Neuronal stem cell (in vitro differentiated cells): ENCODE results near the gene KCNK18.

Experiments
- DNase-seq: peaks from one replicate; pipeline ENCODE4 v3.0.0-alpha.2; 2013; ENCODE audit warnings: low spot score
- H2AFZ ChIP-seq: one replicate; pipeline ENCODE4 v1.6.1; 2013; ENCODE audit warnings: mild to moderate bottlenecking, low read length, inconsistent platforms
- H2AK5ac ChIP-seq: 2 replicates; pipeline ENCODE4 v1.6.1; 2013; ENCODE audit warnings: low read depth, mild to moderate bottlenecking, inconsistent platforms, low read length, moderate library complexity, mixed read lengths
- H2BK120ac ChIP-seq: 2 replicates; pipeline ENCODE4 v1.6.1; 2013; ENCODE audit warnings: low read depth, mild to moderate bottlenecking, inconsistent platforms, low read length, moderate library complexity, mixed read lengths
- H2BK12ac ChIP-seq: one replicate; pipeline ENCODE4 v1.6.1; 2013; ENCODE audit warnings: low read length, inconsistent platforms
- H2BK15ac ChIP-seq: 2 replicates; pipeline ENCODE4 v1.6.1; 2013; ENCODE audit warnings: mild to moderate bottlenecking, low read length, inconsistent platforms, mixed read lengths
- H2BK5ac ChIP-seq: one replicate; pipeline ENCODE4 v1.6.1; 2013; ENCODE audit warnings: inconsistent platforms, mild to moderate bottlenecking, low read length, moderate library complexity
- H3K14ac ChIP-seq: one replicate; pipeline ENCODE4 v1.6.1; 2013; ENCODE audit warnings: low read length, inconsistent platforms
- H3K18ac ChIP-seq: 2 replicates; pipeline ENCODE4 v1.6.1; 2013; ENCODE audit warnings: low read length, inconsistent platforms
- H3K23ac ChIP-seq: 2 replicates; pipeline ENCODE4 v1.6.1; 2013; ENCODE audit warnings: low read depth, mild to moderate bottlenecking, mixed read lengths, low read length, inconsistent platforms; ENCODE audit not compliant: poor library complexity
- H3K27ac ChIP-seq: replicated peaks from 3 replicates; pipeline ENCODE4 v1.5.1; 2013; ENCODE audit warnings: low read length, inconsistent platforms
- H3K27me3 ChIP-seq, 3 experiments: 2 replicates each; pipeline ENCODE4 v1.6.1; 2013; ENCODE audit warnings: low read length in 3 of 3, mild to moderate bottlenecking in 2 of 3, inconsistent platforms in 1 of 3, low read depth in 1 of 3, mixed read lengths in 1 of 3, moderate library complexity in 1 of 3; ENCODE audit not compliant: control insufficient read depth in 3 of 3, insufficient read depth in 3 of 3
- H3K36me3 ChIP-seq, 2 donors: replicated peaks in 1 of 2; 2 replicates each; pipeline ENCODE4 v1.6.1; 2013; ENCODE audit warnings: low read length in 2 of 2; ENCODE audit not compliant: control insufficient read depth in 2 of 2, insufficient read depth in 2 of 2
- H3K4ac ChIP-seq: 2 replicates; pipeline ENCODE4 v1.6.1; 2013; ENCODE audit warnings: inconsistent platforms, mild to moderate bottlenecking, low read length, moderate library complexity
- H3K4me1 ChIP-seq, 2 donors: 1 replicate in 1 of 2; 2 replicates in 1 of 2; pipeline ENCODE4 v1.6.1; 2013; ENCODE audit warnings: low read length in 2 of 2, low read depth in 1 of 2; ENCODE audit not compliant: control insufficient read depth in 2 of 2, insufficient read depth in 1 of 2
- H3K4me2 ChIP-seq: one replicate; pipeline ENCODE4 v1.6.1; 2013; ENCODE audit warnings: mild to moderate bottlenecking, low read length, inconsistent platforms; ENCODE audit not compliant: insufficient read depth, poor library complexity, severe bottlenecking
- H3K4me3 ChIP-seq, 2 donors: 2 replicates each; pipeline ENCODE4 v1.5.1; 2013; ENCODE audit warnings: low read length in 2 of 2, mild to moderate bottlenecking in 2 of 2, inconsistent platforms in 1 of 2, moderate library complexity in 1 of 2
- H3K79me1 ChIP-seq: one replicate; pipeline ENCODE4 v1.6.1; 2013; ENCODE audit warnings: low read depth, mild to moderate bottlenecking, inconsistent platforms, low read length, moderate library complexity
- H3K9ac ChIP-seq: one replicate; pipeline ENCODE4 v1.6.1; 2013; ENCODE audit warnings: mild to moderate bottlenecking, low read depth, low read length, inconsistent platforms; ENCODE audit not compliant: poor library complexity
- H3K9me3 ChIP-seq, 2 donors: replicated peaks in 1 of 2; 2 replicates each; pipeline versions ENCODE3 to v1.6.1; 2013; ENCODE audit warnings: low read length in 2 of 2, mild to moderate bottlenecking in 2 of 2, inconsistent platforms in 1 of 2, low read depth in 1 of 2, mixed read lengths in 1 of 2, moderate library complexity in 1 of 2; ENCODE audit not compliant: control insufficient read depth in 2 of 2, insufficient read depth in 1 of 2
- H4K8ac ChIP-seq: one replicate; pipeline ENCODE4 v1.6.1; 2013; ENCODE audit warnings: low read depth, mild to moderate bottlenecking, inconsistent platforms, low read length, moderate library complexity
- H4K91ac ChIP-seq: one replicate; pipeline ENCODE4 v1.6.1; 2013; ENCODE audit warnings: low read length, low read depth, mild to moderate bottlenecking, inconsistent platforms; ENCODE audit not compliant: poor library complexity
- WGBS, 2 donors: extraction: QIAGEN DNeasy Blood & Tissue Kit; methylation state at CpG; one replicate each; pipeline ENCODE4 v1.1.7; 2013; ENCODE audit warnings: missing lambda C conversion rate in 2 of 2, mixed read lengths in 1 of 2; ENCODE audit not compliant: insufficient read length in 2 of 2, insufficient replicate concordance in 1 of 2; ENCODE audit errors: extremely low coverage in 2 of 2; 5-methylcytosine and 5-hydroxymethylcytosine counted together
- small RNA-seq: library from polyadenylated mRNA; stranded (forward); fragments of <200 nt; extraction: miRNeasy Mini kit (QIAGEN cat#:217004); gene quantifications from one replicate; pipeline ENCODE3, GENCODE V24; 2013; ENCODE audit not compliant: insufficient read depth

The KCNK18 gene

DNA sequence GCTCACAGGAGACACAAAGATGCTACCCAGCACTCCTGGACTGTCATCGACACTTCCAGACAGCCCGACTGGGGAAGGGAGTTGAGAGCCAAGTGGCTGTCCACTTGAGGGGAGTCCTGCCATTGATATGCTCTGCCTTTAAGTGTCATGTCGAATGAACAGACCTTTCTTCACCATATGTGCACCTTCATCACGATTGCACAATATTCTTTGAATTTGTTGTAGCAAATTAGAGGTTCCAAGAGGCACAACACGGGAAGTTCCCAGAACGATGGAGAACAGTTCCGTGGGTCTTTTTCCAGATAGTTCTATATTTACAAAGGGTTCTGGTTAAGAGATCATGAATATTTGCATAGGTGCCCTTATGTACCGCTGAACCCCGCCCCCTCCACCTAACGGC is 59.6 kb downstream of the KCNK18 start:
- no peak overlapping the region for H2BK120ac ChIP-seq
- H3K9ac ChIP-seq = no peak overlapping the region
- no peak overlapping the region for H3K4me3 ChIP-seq
- H3K4me2 ChIP-seq = no peak overlapping the region
- no peak overlapping the region for H2AK5ac ChIP-seq
- H3K27ac ChIP-seq = no peak overlapping the region
- H4K91ac ChIP-seq = no peak overlapping the region
- peaks cover 0 to 16% (median 0%) of the 10 kb centered on the region in 3 experiments for H3K27me3 ChIP-seq
- no peak overlapping the region for H3K4ac ChIP-seq
- H2AFZ ChIP-seq = no peak overlapping the region
- no peak overlapping the region for H4K8ac ChIP-seq
- H3K4me1 ChIP-seq = peaks cover 10 to 26% of the 10 kb centered on the region in 2 donors
- H3K18ac ChIP-seq = no peak overlapping the region
- H3K23ac ChIP-seq = no peak overlapping the region
- no peak overlapping the region for H2BK15ac ChIP-seq
- no peak for DNase-seq
- no peaks in the 10 kb centered on the region for H3K36me3 ChIP-seq
- no peaks in the 10 kb centered on the region for H3K9me3 ChIP-seq
- no peak overlapping the region for H3K14ac ChIP-seq
- H2BK12ac ChIP-seq = no peak overlapping the region
- H3K79me1 ChIP-seq = no peaks in the 10 kb centered on the region
- no CpG with 5 or more reads among the region's 10 CpGs for WGBS, 2 donors
- H2BK5ac ChIP-seq = no peak overlapping the region

DNA sequence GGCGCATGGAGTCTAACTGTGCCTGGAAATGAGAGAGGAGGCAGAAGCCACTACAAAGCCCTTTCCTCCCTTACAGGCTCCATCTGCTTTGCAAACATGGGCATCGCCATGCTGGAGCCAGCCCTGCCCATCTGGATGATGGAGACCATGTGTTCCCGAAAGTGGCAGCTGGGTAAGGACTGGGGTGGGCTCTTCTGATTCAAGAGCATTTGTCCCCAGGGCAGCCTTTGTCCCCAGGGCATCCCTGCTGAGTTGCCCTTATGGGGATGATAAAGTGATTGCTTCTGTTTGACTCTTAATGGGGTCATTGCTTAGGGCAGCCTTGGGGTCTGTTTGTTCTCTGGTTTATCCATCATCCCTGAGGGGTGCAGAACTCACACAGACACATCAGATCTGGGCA is 60.4 kb downstream of the KCNK18 start:
- Histone ChIP-seq H3K4ac (no peak overlapping the region), H2AFZ (no peak overlapping the region), H3K9ac (no peak overlapping the region), H3K27ac (no peak overlapping the region), H4K91ac (no peak overlapping the region), H3K36me3 (no peaks in the 10 kb centered on the region), H3K79me1 (no peaks in the 10 kb centered on the region), H2BK120ac (no peak overlapping the region), H3K18ac (no peak overlapping the region), H3K4me2 (no peak overlapping the region), H3K27me3 (peaks cover 0 to 12% (median 0%) of the 10 kb centered on the region in 3 experiments), H3K9me3 (no peaks in the 10 kb centered on the region), H3K4me3 (no peak overlapping the region), H2BK5ac (no peak overlapping the region), H2BK12ac (no peak overlapping the region), H3K4me1 (peaks cover 10 to 22% of the 10 kb centered on the region in 2 donors), H2BK15ac (no peak overlapping the region), H3K23ac (no peak overlapping the region), H4K8ac (no peak overlapping the region), H3K14ac (no peak overlapping the region), H2AK5ac (no peak overlapping the region)
- WGBS, 2 donors = no CpG with 5 or more reads among the region's 3 CpGs
- no peak for DNase-seq

DNA sequence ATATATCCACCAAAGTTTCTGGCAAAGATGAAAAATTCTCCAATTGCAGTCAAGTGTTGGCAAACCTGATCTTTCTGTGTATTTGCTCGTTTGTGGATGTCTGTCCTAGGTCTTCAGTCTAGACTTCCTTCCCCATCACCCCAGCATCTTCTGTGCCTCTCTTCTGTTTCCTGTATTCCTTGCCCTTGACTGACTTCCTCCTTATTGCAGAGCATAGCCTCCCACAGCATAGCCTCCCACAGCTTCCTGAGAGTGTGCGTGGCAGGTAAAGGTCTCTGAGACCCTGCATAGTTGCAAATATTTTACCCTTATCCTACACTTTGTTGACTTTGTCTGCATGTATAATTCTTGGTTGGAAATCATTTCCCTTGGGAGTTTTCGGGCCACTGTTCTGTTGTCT is 62.0 kb downstream of the KCNK18 start:
- Histone ChIP-seq H3K36me3 (no peaks in the 10 kb centered on the region), H3K4me1 (peaks cover 10 to 22% of the 10 kb centered on the region in 2 donors), H3K27ac (no peak overlapping the region), H3K9me3 (no peaks in the 10 kb centered on the region), H3K27me3 (peaks cover 0 to 13% (median 0%) of the 10 kb centered on the region in 3 experiments), H3K4me2 (no peak overlapping the region), H2BK120ac (no peak overlapping the region), H4K8ac (no peak overlapping the region), H2AK5ac (no peak overlapping the region), H3K14ac (no peak overlapping the region), H3K23ac (no peak overlapping the region), H3K4ac (no peak overlapping the region), H3K79me1 (no peaks in the 10 kb centered on the region), H2BK12ac (no peak overlapping the region), H3K18ac (no peak overlapping the region), H4K91ac (no peak overlapping the region), H3K4me3 (no peak overlapping the region), H3K9ac (no peak overlapping the region), H2BK5ac (no peak overlapping the region), H2AFZ (no peak overlapping the region), H2BK15ac (no peak overlapping the region)
- DNase-seq = no peak
- WGBS, 2 donors = no CpG with 5 or more reads among the region's 3 CpGs

Small RNAs within 50 kb of the gene (small RNA-seq; reads per million reads assigned to genes)
- 27.2 reads per million, percentile 86 among the genes with 10 or more reads in this experiment for gene MIR3663
